Kidney epithelial cell (primary cell): ENCODE measurements around the gene RAP2A. TPM values are rescaled to one million over a fixed set of nuclear protein-coding genes. Genes with fewer than 3 reads are reported as not detected.

Experiments used
- DNase-seq: peaks from one replicate; pipeline ENCODE4 v3.0.0-alpha.2; 2010; ENCODE audit warnings: low read depth
- H3K27me3 ChIP-seq: 2 replicates; pipeline ENCODE4 v1.6.0; 2011; ENCODE audit warnings: low read length; ENCODE audit not compliant: control insufficient read depth, insufficient read depth
- H3K36me3 ChIP-seq: 2 replicates; pipeline ENCODE4 v1.5.1; 2011; ENCODE audit warnings: low read length; ENCODE audit not compliant: control insufficient read depth, insufficient read depth
- H3K4me3 ChIP-seq: 2 replicates; pipeline ENCODE4 v1.5.1; 2011; ENCODE audit warnings: low read depth, mild to moderate bottlenecking, control low read depth, low read length
- CTCF ChIP-seq: IDR thresholded peaks from 2 replicates; pipeline ENCODE4 v1.5.1; 2011; ENCODE audit warnings: mild to moderate bottlenecking, moderate library complexity, low read length, control low read depth, inconsistent platforms; ENCODE audit not compliant: insufficient read depth, poor library complexity, severe bottlenecking
- total RNA-seq: library from RNA; depleted of rRNA; stranded (reverse); fragments of >200 nt; gene quantifications from 2 replicates; pipeline ENCODE4 v1.2.3, GENCODE V29; 2015

RAP2A gene
- total RNA-seq, 1 donor from 2014 or later: 18.9 TPM

- H3K36me3 ChIP-seq: no peaks in the 10 kb centered on the region
- H3K4me3 ChIP-seq: peak overlapping the region; percentile 35
- no peaks in the 10 kb centered on the region for H3K27me3 ChIP-seq
- DNase-seq: no peak
- TF ChIP-seq CTCF: no peak
Measured at GRCh38 chr13:97435794-97436193, 1.8 kb downstream of the RAP2A start.

GRCh38 chr13:97436845-97437244 lies 2.9 kb downstream of the RAP2A start:
- Histone ChIP-seq H3K27me3 (no peaks in the 10 kb centered on the region), H3K36me3 (no peaks in the 10 kb centered on the region), H3K4me3 (no peak overlapping the region)
- no peak for TF ChIP-seq CTCF
- no peak for DNase-seq

- no peak for TF ChIP-seq CTCF
- H3K27me3 ChIP-seq: no peaks in the 10 kb centered on the region
- no peak overlapping the region for H3K4me3 ChIP-seq
- no peaks in the 10 kb centered on the region for H3K36me3 ChIP-seq
- no peak for DNase-seq
Measured at GRCh38 chr13:97437729-97438128, 3.8 kb downstream of the RAP2A start.

- no peaks in the 10 kb centered on the region for H3K27me3 ChIP-seq
- TF ChIP-seq CTCF: no peak
- H3K4me3 ChIP-seq: no peak overlapping the region
- DNase-seq: no peak
- H3K36me3 ChIP-seq: no peaks in the 10 kb centered on the region
Measured at GRCh38 chr13:97438856-97439595, 5.1 kb downstream of the RAP2A start.

GRCh38 chr13:97440598-97441170 lies 6.7 kb downstream of the RAP2A start:
- no peak for TF ChIP-seq CTCF
- no peak overlapping the region for H3K4me3 ChIP-seq
- DNase-seq: no peak

GRCh38 chr13:97441368-97441767 lies 7.4 kb downstream of the RAP2A start:
- no peaks in the 10 kb centered on the region for H3K36me3 ChIP-seq
- H3K27me3 ChIP-seq: no peaks in the 10 kb centered on the region
- no peak overlapping the region for H3K4me3 ChIP-seq
- TF ChIP-seq CTCF: no peak
- no peak for DNase-seq

More at GRCh38 chr13:97440598-97441170, 6.7 kb downstream of the RAP2A start:
- Histone ChIP-seq H3K36me3 (no peaks in the 10 kb centered on the region), H3K27me3 (no peaks in the 10 kb centered on the region)
